ENCODE measurements around the gene ASCC3. TPM values are rescaled to one million over a fixed set of nuclear protein-coding genes. Genes with fewer than 3 reads are reported as not detected.
A peak's percentile ranks its signal among the peaks of the same experiment; 100 is the strongest.

The ASCC3 gene
- polyA plus RNA-seq, 2 of the 4 experiments (the other 2 are of a cell fraction), result 17.4 to 35.3 TPM

DNA sequence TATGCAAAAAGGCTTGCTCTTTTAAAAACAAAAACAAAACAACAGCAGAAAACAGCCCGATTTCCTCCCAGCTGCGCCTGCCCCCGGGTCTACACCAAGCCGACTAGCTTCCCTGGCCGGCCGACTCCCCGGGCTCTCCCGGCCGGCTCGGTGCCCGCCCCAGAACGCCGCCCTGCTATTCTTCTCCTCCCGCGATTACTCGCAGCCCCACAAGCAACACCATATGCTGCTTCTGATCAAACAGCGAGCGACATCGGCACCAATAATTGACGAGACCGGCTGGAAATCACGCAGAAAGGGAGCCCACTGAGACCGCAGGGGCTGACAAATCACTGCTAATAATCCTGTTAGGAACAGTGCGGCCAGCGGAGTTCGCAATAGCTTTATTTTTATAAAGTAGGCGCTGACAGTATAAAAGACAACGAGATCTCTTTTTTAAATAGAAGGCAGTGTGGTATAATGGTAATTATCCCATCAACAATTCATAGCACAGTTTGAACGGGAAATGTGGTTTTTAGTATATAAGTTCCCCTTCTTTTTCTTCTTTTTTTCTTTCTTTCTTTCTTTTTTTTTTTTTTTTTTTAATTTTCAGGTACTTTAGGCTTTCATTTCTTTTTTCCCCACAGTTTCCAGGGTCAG, 419.7 kb downstream of the ASCC3 start:
- TF ChIP-seq, protein P1, sequence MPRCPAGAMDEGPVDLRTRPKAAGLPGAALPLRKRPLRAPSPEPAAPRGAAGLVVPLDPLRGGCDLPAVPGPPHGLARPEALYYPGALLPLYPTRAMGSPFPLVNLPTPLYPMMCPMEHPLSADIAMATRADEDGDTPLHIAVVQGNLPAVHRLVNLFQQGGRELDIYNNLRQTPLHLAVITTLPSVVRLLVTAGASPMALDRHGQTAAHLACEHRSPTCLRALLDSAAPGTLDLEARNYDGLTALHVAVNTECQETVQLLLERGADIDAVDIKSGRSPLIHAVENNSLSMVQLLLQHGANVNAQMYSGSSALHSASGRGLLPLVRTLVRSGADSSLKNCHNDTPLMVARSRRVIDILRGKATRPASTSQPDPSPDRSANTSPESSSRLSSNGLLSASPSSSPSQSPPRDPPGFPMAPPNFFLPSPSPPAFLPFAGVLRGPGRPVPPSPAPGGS (IDR thresholded peaks at IDR 0.05), result 0 out of 3 replicates have a peak, but pooled peaks have one; percentile 19
- no peak for TF ChIP-seq HOXB5 (CRISPR knock-in tag; IDR thresholded peaks at IDR 0.05)
- peak; percentile 14 to 15; a peak in 1 of 5 replicates for TF ChIP-seq RAD21 (conservative IDR thresholded peaks at IDR 0.05 in 1 of 2, IDR thresholded peaks at IDR 0.05 in 1 of 2)
- Histone ChIP-seq H3K27ac (peak overlapping the region; percentile 73 to 85), H3K9me3 (no peaks in the 10 kb centered on the region), H3K4me1 (peaks cover 6% of the 10 kb centered on the region; the same call in 2 of the 3 replicates), H3K4me2 (peak overlapping the region; percentile 89), H3K4me3 (peak overlapping the region; percentile 52)
- under 1% methylated on average over 23 of the region's 29 CpGs for WGBS (ENCODE audit: missing lambda C conversion rate)
- DNase-seq (ENCODE audit: low read depth in 1 of 2, low spot score in 1 of 2) (peak; percentile 41 to 71), FAIRE-seq (no peak), ATAC-seq (peak; percentile 98)
- ChIA-PET CTCF (interaction anchor here (0.6 to 1.8 kb wide), 22 partner anchors 10 to 594 kb away, joined by 3 to 11 read pairs (median 4); no protein-coding TSS in a partner anchor), POLR2A (interaction anchor here (0.7 to 1.1 kb wide), 2 partner anchors 70 to 259 kb away, joined by 3 read pairs; no protein-coding TSS in a partner anchor)

DNA sequence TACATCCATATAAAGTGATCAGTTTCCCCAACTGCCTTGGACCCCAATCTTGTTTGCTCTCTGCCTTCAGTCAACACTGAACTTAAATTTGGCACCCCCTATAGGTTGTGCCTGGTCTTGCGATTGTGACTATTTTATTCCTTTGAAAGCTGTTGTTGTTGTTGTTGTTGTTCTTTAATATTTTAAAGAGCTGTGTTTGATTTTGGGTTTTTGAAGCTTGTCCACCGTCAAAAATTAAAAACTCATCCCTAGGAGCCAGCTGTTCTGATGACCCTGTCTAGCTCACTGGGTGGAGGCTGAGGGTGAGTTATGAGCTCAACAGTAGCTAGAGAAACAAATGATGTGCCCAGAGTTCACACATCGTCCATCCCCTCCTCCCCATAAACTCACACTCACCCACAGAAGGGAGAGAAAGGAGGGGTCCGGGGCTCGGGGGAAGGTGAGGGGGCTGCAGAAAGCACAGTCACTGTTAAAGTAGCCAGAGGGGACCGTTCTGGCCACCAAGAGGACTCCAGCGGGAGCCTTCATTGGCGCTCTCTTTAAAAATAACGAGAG, 420.4 kb downstream of the ASCC3 start:
- peak; percentile 77 to 82 for ATAC-seq
- POLR2A ChIA-PET, result interaction anchor here (1.1 kb wide), 1 partner anchor 258 kb away, joined by 3 read pairs; no protein-coding TSS in a partner anchor
- Histone ChIP-seq H3K4me1 (peaks cover 6% of the 10 kb centered on the region; the same call in 2 of the 3 replicates), H3K27ac (peak overlapping the region; percentile 73 to 85), H3K9me3 (no peaks in the 10 kb centered on the region), H3K4me2 (peak overlapping the region; percentile 89), H3K4me3 (peak overlapping the region; percentile 52)
- WGBS (ENCODE audit: missing lambda C conversion rate), result 2% methylated on average over 7 of the region's 9 CpGs
- DNase-seq (ENCODE audit: low read depth in 1 of 2, low spot score in 1 of 2), result peak; percentile 28 to 37
- no peak for FAIRE-seq
- CTCF ChIA-PET, result interaction anchor here (0.6 to 1.8 kb wide), 24 partner anchors 9 to 593 kb away, joined by 3 to 11 read pairs (median 4); no protein-coding TSS in a partner anchor
- TF ChIP-seq RARB (CRISPR knock-in tag; IDR thresholded peaks at IDR 0.05) (no peak), RAD21 (conservative IDR thresholded peaks at IDR 0.05 in 1 of 2, IDR thresholded peaks at IDR 0.05 in 1 of 2) (peak; percentile 44 to 48; a peak in 4 of 5 replicates), SMC3 (IDR thresholded peaks at IDR 0.05) (peak; percentile 33; the same call in 2 of the 3 replicates), NPAS2 (CRISPR knock-in tag; IDR thresholded peaks at IDR 0.05; ENCODE audit: borderline replicate concordance) (no peak), HOXB5 (CRISPR knock-in tag; IDR thresholded peaks at IDR 0.05) (no peak)
- TF ChIP-seq, protein P2, sequence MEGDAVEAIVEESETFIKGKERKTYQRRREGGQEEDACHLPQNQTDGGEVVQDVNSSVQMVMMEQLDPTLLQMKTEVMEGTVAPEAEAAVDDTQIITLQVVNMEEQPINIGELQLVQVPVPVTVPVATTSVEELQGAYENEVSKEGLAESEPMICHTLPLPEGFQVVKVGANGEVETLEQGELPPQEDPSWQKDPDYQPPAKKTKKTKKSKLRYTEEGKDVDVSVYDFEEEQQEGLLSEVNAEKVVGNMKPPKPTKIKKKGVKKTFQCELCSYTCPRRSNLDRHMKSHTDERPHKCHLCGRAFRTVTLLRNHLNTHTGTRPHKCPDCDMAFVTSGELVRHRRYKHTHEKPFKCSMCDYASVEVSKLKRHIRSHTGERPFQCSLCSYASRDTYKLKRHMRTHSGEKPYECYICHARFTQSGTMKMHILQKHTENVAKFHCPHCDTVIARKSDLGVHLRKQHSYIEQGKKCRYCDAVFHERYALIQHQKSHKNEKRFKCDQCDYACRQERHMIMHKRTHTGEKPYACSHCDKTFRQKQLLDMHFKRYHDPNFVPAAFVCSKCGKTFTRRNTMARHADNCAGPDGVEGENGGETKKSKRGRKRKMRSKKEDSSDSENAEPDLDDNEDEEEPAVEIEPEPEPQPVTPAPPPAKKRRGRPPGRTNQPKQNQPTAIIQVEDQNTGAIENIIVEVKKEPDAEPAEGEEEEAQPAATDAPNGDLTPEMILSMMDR (IDR thresholded peaks at IDR 0.05), result peak; percentile 58

DNA sequence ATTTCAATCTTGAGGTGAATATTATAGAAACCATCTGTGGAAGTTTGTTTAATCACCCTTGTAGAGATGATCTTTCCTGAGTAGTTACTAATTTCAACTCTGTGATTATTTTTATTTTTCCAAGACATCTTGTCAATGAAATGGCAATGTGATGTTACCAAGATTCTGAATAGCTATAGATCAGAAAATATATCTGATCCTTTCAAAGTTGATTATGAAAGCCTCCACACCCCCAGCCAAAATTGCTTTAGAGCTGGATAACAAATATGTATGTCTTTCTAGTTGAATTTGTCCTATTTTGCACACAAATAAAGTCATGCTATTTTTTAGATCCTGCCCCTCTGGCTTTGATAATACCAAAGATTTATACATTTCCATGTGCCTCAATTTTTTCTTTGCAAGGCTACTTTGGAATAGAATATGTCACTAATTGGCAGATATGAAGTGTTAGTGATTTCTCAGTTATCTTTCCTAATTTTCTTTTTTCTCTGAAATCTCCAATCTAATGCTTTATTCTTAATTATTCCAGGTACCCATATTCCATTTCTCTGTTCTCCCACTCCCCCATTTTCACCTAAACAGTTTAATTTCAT, 421.4 kb downstream of the ASCC3 start:
- H3K4me3 ChIP-seq, result no peak overlapping the region
- DNase-seq (ENCODE audit: low read depth in 1 of 2, low spot score in 1 of 2), result no peak

DNA sequence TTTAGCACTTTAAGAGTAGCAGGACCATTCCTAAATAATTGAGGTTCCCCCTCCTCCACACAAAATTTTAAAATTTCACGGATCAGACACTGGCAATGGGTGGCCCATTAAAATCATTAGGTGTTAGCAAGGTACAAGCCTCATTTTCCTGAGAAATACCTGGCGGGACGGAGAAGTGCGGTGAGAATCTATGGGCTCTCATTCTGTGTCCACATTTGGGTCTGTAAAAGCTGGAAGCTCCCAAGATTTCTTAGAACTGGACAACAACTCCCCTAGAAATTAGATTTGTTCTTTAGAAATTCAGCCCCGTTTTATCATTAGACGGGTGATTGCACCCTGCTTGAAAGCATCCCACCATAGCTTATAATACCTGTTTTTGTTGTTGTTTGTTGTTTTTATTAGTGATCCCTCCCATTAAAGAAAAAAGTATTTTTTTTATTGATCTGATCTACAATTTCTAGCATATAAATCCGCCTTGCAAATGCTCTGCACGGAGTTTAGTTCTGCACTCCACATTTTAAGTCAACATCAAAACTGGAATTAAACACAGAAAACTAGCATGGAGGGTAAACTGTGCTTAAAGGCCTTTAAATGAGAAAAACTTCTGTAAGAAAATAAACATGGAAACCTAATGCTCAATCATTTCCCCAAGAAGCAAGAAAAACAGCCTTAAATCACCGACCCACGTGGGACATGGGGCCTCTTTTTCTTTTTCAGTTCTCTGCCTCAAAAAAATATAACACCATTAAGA, 422.1 kb downstream of the ASCC3 start:
- CTCF ChIA-PET, result interaction anchor here (1.0 to 1.2 kb wide), 3 partner anchors 13 to 21 kb away, joined by 3 read pairs; no protein-coding TSS in a partner anchor
- FAIRE-seq, result no peak

More for the DNA sequence above, 421.4 kb downstream of the ASCC3 start:
- H3K27ac ChIP-seq, result no peak overlapping the region
- ATAC-seq (no peak), FAIRE-seq (no peak)
- ChIA-PET CTCF (interaction anchor here (1.1 to 1.8 kb wide), 7 partner anchors 10 to 343 kb away, joined by 3 to 10 read pairs (median 6); no protein-coding TSS in a partner anchor), POLR2A (no interaction called here)
- no peak for TF ChIP-seq RAD21 (conservative IDR thresholded peaks at IDR 0.05 in 1 of 2, IDR thresholded peaks at IDR 0.05 in 1 of 2)
- no peaks in the 10 kb centered on the region for H3K9me3 ChIP-seq
- peaks cover 6% of the 10 kb centered on the region; the same call in 2 of the 3 replicates for H3K4me1 ChIP-seq
- H3K4me2 ChIP-seq, result no peak overlapping the region

More for the DNA sequence above, 422.1 kb downstream of the ASCC3 start:
- Histone ChIP-seq H3K4me1 (peaks cover 6% of the 10 kb centered on the region; the same call in 2 of the 3 replicates), H3K9me3 (no peaks in the 10 kb centered on the region), H3K27ac (no peak overlapping the region), H3K4me3 (no peak overlapping the region), H3K4me2 (no peak overlapping the region)
- DNase-seq (ENCODE audit: low read depth in 1 of 2, low spot score in 1 of 2), result no peak
- WGBS (ENCODE audit: missing lambda C conversion rate), result 92% methylated on average over 10 of the region's 10 CpGs
- TF ChIP-seq, protein P3, sequence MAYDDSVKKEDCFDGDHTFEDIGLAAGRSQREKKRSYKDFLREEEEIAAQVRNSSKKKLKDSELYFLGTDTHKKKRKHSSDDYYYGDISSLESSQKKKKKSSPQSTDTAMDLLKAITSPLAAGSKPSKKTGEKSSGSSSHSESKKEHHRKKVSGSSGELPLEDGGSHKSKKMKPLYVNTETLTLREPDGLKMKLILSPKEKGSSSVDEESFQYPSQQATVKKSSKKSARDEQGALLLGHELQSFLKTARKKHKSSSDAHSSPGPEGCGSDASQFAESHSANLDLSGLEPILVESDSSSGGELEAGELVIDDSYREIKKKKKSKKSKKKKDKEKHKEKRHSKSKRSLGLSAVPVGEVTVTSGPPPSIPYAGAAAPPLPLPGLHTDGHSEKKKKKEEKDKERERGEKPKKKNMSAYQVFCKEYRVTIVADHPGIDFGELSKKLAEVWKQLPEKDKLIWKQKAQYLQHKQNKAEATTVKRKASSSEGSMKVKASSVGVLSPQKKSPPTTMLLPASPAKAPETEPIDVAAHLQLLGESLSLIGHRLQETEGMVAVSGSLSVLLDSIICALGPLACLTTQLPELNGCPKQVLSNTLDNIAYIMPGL (CRISPR knock-in tag; IDR thresholded peaks at IDR 0.05; ENCODE audit: borderline replicate concordance), result no peak
- TF ChIP-seq EHMT2 (IDR thresholded peaks at IDR 0.05; ENCODE audit: low read depth), result no peak
- no peak for TF ChIP-seq ZSCAN20 (CRISPR knock-in tag; IDR thresholded peaks at IDR 0.05)
- TF ChIP-seq ZC3H11A (IDR thresholded peaks at IDR 0.05), result no peak
- TF ChIP-seq HOXB5 (CRISPR knock-in tag; IDR thresholded peaks at IDR 0.05), result no peak
- no peak for TF ChIP-seq EP300 (IDR thresholded peaks at IDR 0.05)
- TF ChIP-seq, protein P4, sequence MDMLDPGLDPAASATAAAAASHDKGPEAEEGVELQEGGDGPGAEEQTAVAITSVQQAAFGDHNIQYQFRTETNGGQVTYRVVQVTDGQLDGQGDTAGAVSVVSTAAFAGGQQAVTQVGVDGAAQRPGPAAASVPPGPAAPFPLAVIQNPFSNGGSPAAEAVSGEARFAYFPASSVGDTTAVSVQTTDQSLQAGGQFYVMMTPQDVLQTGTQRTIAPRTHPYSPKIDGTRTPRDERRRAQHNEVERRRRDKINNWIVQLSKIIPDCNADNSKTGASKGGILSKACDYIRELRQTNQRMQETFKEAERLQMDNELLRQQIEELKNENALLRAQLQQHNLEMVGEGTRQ (IDR thresholded peaks at IDR 0.05), result no peak
- TF ChIP-seq CBX2 (IDR thresholded peaks at IDR 0.05; ENCODE audit: borderline replicate concordance, low read depth), result no peak
- TF ChIP-seq CBX8 (IDR thresholded peaks at IDR 0.05), result no peak
- ATAC-seq, result no peak
- POLR2A ChIA-PET, result no interaction called here
